Nephron (organoid): ENCODE results near the gene FHOD3.

Experiments used
- H3K27ac Mint-ChIP-seq, 3 experiments: 2 replicates each; pipeline ENCODE4 v1.8.0; 2020; ENCODE audit warnings: mixed read lengths in 3 of 3, mild to moderate bottlenecking in 2 of 3, moderate library complexity in 1 of 3
- H3K27me3 Mint-ChIP-seq: 2 replicates; pipeline ENCODE4 v1.8.0; 2021; ENCODE audit warnings: low read depth, mild to moderate bottlenecking, moderate library complexity, mixed read lengths
- H3K36me3 Mint-ChIP-seq: 2 replicates; pipeline ENCODE4 v1.8.0; 2020; ENCODE audit warnings: low read depth, mixed read lengths
- H3K4me1 Mint-ChIP-seq: 2 replicates; pipeline ENCODE4 v1.8.0; 2020; ENCODE audit warnings: mixed read lengths
- H3K4me3 Mint-ChIP-seq, 3 experiments: 2 replicates each; pipeline ENCODE4 v1.8.0; 2020; ENCODE audit warnings: mild to moderate bottlenecking in 3 of 3, mixed read lengths in 3 of 3, moderate library complexity in 2 of 3
- H3K9me3 Mint-ChIP-seq: 2 replicates; pipeline ENCODE4 v1.8.0; 2020; ENCODE audit warnings: mixed read lengths
- TF ChIP-seq, protein P1 (sequence below), 3 experiments: fragments of 200-600 bp; sonication (generic); IDR thresholded peaks; one replicate each; pipeline ENCODE4 v1.5.0; 2021; ENCODE audit warnings: antibody characterized with exemption in 3 of 3; ENCODE audit not compliant: unreplicated experiment in 3 of 3

FHOD3 gene

GRCh38 chr18:36561046-36561445, 263.5 kb downstream of the FHOD3 start:
- H3K9me3 Mint-ChIP-seq = peaks cover 11% of the 10 kb centered on the region
- H3K27ac Mint-ChIP-seq = no peak overlapping the region
- H3K36me3 Mint-ChIP-seq = peaks cover 13% of the 10 kb centered on the region
- peaks cover 41% of the 10 kb centered on the region for H3K4me1 Mint-ChIP-seq
- H3K4me3 Mint-ChIP-seq = no peak overlapping the region
- H3K27me3 Mint-ChIP-seq = no peaks in the 10 kb centered on the region
- TF ChIP-seq, protein P1, sequence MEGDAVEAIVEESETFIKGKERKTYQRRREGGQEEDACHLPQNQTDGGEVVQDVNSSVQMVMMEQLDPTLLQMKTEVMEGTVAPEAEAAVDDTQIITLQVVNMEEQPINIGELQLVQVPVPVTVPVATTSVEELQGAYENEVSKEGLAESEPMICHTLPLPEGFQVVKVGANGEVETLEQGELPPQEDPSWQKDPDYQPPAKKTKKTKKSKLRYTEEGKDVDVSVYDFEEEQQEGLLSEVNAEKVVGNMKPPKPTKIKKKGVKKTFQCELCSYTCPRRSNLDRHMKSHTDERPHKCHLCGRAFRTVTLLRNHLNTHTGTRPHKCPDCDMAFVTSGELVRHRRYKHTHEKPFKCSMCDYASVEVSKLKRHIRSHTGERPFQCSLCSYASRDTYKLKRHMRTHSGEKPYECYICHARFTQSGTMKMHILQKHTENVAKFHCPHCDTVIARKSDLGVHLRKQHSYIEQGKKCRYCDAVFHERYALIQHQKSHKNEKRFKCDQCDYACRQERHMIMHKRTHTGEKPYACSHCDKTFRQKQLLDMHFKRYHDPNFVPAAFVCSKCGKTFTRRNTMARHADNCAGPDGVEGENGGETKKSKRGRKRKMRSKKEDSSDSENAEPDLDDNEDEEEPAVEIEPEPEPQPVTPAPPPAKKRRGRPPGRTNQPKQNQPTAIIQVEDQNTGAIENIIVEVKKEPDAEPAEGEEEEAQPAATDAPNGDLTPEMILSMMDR (IDR thresholded peaks at IDR 0.05; ENCODE audit: unreplicated experiment in 3 of 3) = no peak

DNA sequence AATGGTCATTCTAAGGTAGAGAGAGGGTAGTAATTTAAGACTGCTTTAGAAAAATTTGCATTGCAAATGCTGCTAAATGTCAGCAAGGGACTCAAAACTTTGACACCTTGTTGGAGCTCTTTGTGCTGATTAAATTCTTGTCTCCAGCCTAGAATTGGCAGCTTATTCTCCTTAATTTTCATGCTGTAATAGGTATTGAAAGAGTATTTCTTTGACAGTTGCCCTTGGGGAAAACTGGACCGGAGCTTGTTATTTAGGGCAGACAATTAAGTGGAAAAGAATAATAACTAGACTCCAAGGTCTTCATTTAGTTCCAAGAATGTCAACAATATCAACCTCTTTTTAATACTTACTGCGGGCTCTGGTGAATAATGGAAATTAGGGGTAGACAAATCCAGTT, 267.3 kb downstream of the FHOD3 start:
- Mint-ChIP-seq H3K4me1 (peaks cover 28% of the 10 kb centered on the region), H3K27me3 (no peaks in the 10 kb centered on the region), H3K36me3 (no peaks in the 10 kb centered on the region)

GRCh38 chr18:36567800-36568199, 270.3 kb downstream of the FHOD3 start:
- Mint-ChIP-seq H3K27me3 (no peaks in the 10 kb centered on the region), H3K9me3 (no peaks in the 10 kb centered on the region), H3K27ac (no peak overlapping the region), H3K4me3 (no peak overlapping the region), H3K4me1 (peaks cover 26% of the 10 kb centered on the region), H3K36me3 (no peaks in the 10 kb centered on the region)
- TF ChIP-seq, protein P1 (IDR thresholded peaks at IDR 0.05; ENCODE audit: unreplicated experiment in 3 of 3) = no peak

More for the DNA sequence above, 267.3 kb downstream of the FHOD3 start:
- H3K27ac Mint-ChIP-seq = no peak overlapping the region
- H3K4me3 Mint-ChIP-seq = no peak overlapping the region
- TF ChIP-seq, protein P1 (IDR thresholded peaks at IDR 0.05; ENCODE audit: unreplicated experiment in 3 of 3) = no peak
- H3K9me3 Mint-ChIP-seq = no peaks in the 10 kb centered on the region

GRCh38 chr18:36568487-36568886, 271.0 kb downstream of the FHOD3 start:
- TF ChIP-seq, protein P1 (IDR thresholded peaks at IDR 0.05; ENCODE audit: unreplicated experiment in 3 of 3) = no peak
- Mint-ChIP-seq H3K9me3 (no peaks in the 10 kb centered on the region), H3K27ac (no peak overlapping the region), H3K27me3 (no peaks in the 10 kb centered on the region), H3K4me3 (no peak overlapping the region), H3K36me3 (no peaks in the 10 kb centered on the region), H3K4me1 (peaks cover 26% of the 10 kb centered on the region)

DNA sequence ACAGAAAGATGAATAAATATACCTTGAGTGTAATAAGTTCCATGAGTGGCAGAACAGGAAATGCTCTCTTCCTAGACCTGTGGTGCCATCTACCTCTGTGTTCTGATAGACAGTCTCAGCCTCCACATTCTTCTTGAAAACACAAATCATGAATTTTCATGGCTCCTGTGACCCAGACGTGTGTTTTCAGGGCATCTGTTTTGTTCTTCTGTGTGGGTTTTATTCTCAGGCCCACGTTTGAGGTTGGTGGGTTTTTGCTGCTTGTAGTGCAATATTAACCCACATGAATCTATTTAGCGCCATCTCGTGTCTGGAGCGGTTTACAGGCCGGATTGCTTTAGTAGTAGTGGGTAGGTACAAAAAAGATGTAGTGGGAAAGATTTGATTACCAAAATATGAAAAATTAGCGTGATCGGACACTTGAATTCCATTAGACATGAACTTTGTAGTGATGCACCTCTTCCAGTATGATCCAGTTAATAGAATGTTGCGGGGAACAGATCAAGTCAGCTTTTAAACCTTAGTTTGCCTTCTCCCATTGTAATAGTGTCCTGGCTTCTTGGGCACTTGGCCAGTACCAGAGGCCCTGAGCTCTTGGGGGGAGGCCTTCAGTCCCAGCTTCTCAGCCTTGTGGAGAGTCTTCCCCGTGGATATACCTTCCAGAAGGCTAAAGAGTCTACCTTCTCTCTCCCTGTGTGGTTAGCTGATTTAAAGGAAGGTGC, 274.8 kb downstream of the FHOD3 start:
- H3K27me3 Mint-ChIP-seq = no peaks in the 10 kb centered on the region
- H3K27ac Mint-ChIP-seq = peak overlapping the region in 1 of 3 experiments; percentile 2
- no peaks in the 10 kb centered on the region for H3K9me3 Mint-ChIP-seq
- H3K4me1 Mint-ChIP-seq = peaks cover 10% of the 10 kb centered on the region
- no peak overlapping the region for H3K4me3 Mint-ChIP-seq
- no peaks in the 10 kb centered on the region for H3K36me3 Mint-ChIP-seq
- TF ChIP-seq, protein P1 (IDR thresholded peaks at IDR 0.05; ENCODE audit: unreplicated experiment in 3 of 3) = peak; percentile 49 to 67 (median 62)

GRCh38 chr18:36576339-36576738, 278.8 kb downstream of the FHOD3 start:
- Mint-ChIP-seq H3K36me3 (peaks cover 20% of the 10 kb centered on the region), H3K9me3 (peaks cover 6% of the 10 kb centered on the region), H3K27ac (peak overlapping the region in 1 of 3 experiments; percentile 10), H3K27me3 (no peaks in the 10 kb centered on the region), H3K4me3 (no peak overlapping the region), H3K4me1 (peaks cover 30% of the 10 kb centered on the region)
- TF ChIP-seq, protein P1 (IDR thresholded peaks at IDR 0.05; ENCODE audit: unreplicated experiment in 3 of 3) = no peak
